Germinal center (tissue), 1 donor: ENCODE measurements around the gene FAM53B.

Source experiments
- DNase-seq: peaks from one replicate; pipeline ENCODE4 v3.0.0; 2012; ENCODE audit warnings: mixed read lengths, low spot score

The FAM53B gene

DNA sequence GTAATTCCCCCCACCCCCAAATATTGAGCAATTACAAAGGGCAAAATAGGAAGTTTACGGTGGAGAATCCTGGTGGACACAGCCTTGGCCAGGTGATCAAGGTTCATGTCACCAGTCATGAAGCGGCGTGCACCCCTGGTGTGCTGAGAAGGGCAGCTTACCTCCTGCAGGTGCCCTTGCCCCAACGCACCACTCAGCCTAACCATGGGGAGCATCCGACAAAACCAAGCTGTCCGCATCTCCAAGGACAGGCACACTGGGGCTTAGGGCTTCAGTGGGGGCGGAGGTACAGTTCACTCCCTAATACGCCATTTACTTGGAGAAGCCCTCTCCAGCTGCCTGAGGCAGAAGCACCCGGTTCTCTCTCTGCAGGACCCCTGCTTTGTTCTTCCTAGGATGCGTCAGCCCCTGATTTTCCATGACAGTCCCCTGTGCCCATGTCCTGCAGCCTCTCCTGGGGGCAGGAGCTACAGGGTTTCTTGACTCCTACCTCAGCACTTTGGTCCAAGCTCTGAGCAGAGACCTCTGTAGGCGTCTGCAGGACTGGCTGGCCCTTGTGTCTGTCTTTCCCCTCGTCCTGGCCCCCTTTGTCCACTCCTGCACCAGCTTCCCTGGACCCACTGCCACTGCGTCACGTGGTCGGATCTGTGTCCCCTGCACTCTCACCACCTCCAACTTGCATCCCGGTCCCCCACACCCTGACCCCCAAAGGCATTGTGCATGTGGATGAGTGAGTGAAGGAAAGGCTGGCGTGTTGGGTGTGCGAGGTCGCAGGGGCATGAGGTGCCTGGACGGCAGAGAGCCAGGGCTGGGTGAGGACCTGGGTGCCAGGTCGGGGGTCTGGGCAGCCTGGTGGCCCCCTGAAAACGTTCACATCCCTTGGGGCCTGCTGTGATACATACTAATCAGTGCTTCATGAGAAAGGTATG is 168.8 kb downstream of the FAM53B start:
- DNase-seq = no peak

DNA sequence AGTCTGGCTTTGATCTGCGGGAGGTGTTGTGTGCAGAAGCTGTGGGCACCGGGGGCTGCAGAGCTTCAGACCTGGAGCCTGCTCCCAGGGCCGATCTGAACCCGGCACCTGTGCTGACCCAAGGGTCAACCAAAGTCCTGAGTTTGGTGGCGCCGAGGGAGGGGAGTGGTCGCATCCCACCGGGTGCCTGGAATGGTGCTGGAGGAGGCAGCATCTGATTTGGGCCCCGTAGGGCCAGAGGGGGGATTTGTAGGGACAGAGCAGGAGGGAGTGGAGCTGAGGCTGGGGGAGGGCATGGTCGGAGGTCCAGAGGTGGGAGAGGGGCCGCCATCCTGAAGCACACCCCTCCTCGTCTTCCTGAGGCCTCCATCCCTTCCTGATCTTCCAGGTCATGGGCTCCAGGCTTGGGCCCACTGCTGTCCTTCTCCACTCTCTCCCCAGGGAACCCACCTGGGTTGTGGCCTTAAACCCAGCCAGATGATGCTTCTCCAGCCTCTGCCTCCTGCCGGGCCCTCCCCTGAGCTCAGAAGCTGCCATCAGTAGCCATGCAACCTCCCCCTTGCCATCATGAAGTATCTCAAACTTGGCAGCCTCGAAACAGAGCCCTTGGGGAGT is 169.6 kb downstream of the FAM53B start:
- DNase-seq = no peak

DNA sequence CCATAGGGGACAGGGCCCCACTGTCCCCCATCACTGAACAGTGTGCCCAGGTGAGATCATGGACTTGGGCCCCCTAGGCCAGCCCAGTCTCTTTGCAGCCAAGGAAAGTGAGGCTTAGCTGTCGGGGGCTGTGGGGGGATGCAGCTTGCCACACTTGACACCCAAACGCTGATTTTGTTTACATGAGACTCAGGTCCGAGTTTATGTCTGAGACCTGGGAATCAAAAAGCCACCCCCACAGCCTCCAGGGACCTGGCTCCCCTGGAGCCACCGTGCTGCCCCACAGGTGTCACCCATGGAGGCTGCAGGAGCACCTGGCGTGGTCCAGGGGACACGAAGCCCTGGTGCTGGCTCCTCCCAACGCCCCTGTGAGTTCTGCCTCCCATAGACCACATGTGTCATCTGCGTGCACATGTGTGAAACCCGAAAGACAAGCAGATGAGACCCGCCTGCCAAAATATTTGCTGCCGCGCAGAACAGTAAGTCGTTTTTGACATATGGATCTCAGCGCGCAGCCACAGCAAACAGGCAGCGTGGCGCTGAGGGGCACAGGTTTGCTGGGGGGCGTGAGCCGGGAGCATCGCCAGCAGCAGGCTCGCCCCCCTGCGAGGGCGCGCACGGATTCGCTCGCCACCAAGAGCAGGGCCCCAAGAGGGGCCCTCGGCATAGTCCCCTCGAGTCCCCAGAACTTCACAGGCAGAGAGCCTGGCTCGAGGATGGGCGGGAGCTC is 170.3 kb downstream of the FAM53B start:
- no peak for DNase-seq

DNA sequence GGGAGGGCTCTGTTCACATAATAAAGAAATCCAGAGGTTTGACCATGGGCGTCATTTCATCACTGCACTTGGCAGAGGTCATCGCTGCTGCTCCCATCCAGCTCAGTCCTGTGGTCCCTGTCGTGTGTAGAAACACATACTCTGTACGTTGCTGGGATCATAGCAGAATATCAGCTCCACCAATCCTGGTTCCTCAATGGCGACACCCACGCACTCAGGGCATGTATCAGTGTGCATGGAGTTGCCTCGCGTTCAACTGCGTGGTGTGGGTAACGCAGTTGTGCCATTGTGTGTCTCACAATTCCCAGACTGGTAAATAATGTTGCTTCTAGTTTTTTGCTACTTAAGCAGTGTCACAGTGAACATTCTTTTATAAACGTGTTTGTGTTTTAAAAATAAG is 171.4 kb downstream of the FAM53B start:
- DNase-seq = no peak

DNA sequence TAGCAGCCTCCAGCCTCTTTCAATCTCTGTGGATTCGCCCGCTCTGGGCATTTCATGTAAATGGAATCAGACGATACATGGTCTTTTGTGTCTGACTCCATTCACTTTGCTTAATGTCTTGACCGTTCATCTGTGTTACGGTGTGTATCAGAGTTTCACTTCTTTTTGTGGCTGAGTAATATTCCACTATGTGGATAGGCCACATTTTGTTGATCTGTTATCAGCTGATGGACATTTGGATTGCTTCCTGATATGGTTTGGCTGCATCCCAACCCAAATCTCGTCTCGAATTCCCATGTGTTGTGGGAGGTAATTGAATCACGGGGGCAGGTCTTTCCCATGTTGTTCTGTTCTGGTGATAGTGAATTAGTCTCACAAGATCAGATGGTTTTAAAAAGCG is 173.5 kb downstream of the FAM53B start:
- DNase-seq = no peak

DNA sequence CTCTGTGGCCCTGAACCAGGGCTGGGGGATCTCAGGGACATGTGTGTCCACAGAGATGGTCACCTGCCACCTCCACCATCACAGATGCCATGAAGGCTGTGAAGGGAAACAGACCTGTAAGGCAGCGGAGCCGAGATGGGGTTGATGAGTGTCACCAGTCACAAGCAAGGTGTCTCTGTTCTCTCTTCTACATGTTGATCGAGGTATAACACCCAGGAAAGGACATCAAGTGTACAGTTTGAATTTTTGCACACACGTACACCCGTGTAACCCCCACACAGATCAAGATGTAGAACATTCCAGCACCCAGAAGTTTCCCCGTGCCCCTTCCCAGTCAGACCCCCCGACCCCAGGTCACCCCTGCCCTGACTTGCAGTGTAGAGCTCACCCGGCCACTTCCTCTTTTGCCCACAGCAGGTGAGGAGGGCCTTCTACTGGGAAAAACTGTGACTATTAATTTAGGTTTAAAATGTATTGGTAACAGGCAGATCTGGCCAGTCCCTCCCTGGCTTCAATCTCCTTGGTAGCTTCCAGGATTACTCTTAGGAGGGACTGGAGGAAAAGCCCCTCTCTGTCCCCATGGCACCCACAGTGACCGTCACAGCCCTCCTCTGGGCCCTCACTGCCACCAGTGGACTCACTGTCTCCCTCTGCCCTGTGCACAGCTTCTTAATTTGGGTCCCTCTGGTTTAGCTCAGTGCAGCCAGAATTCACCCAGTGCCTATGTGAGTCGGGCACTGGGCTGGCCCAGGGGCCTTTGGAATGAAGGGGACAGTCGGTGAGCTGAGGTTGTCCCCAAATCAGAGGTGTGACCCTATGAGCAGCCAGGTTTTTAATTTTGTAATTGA is 174.3 kb downstream of the FAM53B start:
- DNase-seq = peak; percentile 51
